Adipose tissue (tissue), 3 donors: ENCODE data around the gene COL18A1. TPM values are rescaled to one million over a fixed set of nuclear protein-coding genes. Genes with fewer than 3 reads are reported as not detected.
"Not testable (repeated sequence)": the region's sequence is repeated elsewhere in the genome, so short reads cannot be mapped to it uniquely, and the experiment has no call there.

Experiments used
- H3K27ac ChIP-seq: one replicate; pipeline ENCODE4 v1.5.1; 2013; ENCODE audit warnings: low read depth, low read length
- WGBS, 3 donors: extraction: QIAGEN DNeasy Blood & Tissue Kit; methylation state at CpG; one replicate each; pipeline ENCODE4 v1.1.7; 2013; 5-methylcytosine and 5-hydroxymethylcytosine counted together
- polyA plus RNA-seq, 3 donors: library from polyadenylated mRNA; stranded (reverse); fragments of 200-250 nt; gene quantifications; one replicate each; pipeline ENCODE4 v1.2.3, GENCODE V29; 2013
- donor health status: healthy with polysubstance abuse.
- donor health status: Bipolar disorder and iron deficiency.
- donor health status: healthy.

The COL18A1 gene
- polyA plus RNA-seq, 3 donors = 42.2 to 93.6 (median 50.6) TPM

DNA sequence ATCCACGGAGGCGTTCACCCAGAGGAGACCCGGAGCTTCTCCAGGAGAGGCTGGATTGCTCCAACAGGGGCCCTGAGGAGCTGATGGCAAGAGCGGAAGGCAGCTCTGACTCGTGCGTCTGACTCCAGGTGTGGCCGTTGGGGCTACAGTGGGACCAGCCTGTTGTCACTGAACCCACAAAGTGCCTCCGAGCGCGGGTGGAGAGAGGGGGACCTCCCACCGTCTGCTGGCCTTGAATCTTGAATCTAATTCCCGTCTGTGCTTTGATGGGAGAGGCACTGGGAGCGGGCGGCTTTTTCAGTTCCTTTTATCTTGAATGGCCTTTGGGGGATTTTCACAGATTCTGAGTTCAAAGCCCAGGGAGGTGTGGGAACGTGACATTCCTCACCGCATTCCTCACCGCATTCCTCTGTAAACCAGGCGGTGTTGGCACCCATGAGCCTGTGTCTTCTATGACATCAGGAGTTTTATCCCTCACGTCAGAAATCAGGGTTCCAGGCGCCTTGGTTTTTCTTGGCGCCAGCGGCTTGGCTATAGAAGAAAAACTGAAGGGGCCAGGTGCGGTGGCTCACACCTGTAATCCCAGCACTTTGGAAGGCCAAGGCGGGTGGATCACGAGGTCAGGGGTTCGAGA is 39.2 kb upstream of the COL18A1 start:
- WGBS, 3 donors = 45 to 93% (median 91%) methylated on average over 26 of the region's 26 CpGs
- no peak overlapping the region for H3K27ac ChIP-seq

DNA sequence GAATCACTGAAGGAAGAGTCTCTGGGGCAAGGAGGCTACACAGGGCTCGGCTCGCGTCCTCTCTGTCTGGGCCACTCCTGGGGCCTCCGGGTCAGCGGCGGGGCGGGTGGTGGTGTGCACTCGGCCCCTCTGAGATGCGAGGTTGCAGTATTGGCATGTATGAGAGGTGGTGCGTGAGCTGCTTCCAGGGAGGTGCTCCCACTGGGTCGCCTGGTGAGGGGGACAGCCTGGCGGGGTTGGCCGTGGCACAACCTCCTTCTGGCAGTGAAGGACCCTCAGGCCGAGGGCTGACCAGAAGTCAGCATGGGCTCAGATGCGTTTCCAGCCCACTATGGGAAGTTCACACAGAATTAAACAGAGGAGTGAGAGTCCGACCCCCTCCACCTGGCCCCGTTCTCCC is 38.5 kb upstream of the COL18A1 start:
- WGBS, 3 donors = 79 to 90% (median 85%) methylated on average over 17 of the region's 17 CpGs
- H3K27ac ChIP-seq = no peak overlapping the region

DNA sequence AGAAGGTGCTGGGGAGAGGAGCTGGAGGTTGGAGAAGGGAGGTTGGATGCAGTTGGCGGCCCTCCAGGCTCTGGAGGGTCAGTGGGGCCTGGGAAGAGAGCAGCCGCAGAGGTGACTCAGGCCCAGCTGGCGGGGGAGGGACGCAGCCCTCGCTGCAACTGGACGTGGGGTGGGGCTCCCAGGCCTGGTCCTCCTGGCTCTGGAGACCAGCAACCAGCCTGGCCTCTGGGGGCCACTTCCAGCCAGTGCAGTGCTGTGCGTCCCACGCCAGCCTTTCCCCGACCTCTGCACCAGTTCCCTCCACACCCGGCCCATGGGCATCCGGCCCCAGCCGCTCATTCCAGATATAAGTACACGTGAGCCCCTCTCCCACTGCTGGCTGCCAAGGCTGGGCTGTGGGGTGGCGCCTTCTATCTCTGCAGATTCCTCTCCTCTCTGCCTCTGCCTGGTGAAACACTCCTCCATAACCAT is 38.0 kb upstream of the COL18A1 start:
- H3K27ac ChIP-seq = no peak overlapping the region
- 48 to 60% (median 54%) methylated on average over 6 to 14 of the region's 14 CpGs for WGBS, 3 donors

GRCh38 chr21:45367402-45368351 is 37.3 kb upstream of the COL18A1 start:
- H3K27ac ChIP-seq = no peak overlapping the region
- WGBS, 3 donors = 60 to 80% (median 78%) methylated on average over 25 of the region's 25 CpGs

DNA sequence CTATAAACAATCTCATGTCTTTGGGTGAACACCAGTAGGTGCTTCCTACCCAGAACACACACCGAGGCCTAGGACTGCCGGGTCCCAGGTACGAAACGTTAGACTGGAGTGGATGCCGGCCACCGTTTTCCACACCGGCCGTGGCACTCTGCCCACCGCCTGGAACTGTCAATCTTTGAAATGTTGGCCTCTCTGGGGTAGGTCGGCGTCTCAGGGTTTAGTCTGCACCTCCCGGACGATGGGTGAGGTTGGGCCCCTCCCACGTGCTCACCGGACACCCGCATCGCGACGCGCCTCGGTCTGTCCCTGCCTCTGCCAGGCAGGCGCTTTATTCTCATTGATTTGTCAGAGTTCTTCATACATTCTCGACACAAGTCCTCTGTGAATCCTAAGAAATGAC is 35.9 kb upstream of the COL18A1 start:
- not testable (repeated sequence) for H3K27ac ChIP-seq
- 82 to 92% (median 92%) methylated on average over 23 of the region's 23 CpGs for WGBS, 3 donors

- 72 to 84% (median 76%) methylated on average over 14 of the region's 14 CpGs for WGBS, 3 donors
Observed at GRCh38 chr21:45370575-45370974, 34.4 kb upstream of the COL18A1 start.

GRCh38 chr21:45371081-45371480 is 33.9 kb upstream of the COL18A1 start:
- 61 to 84% (median 77%) methylated on average over 13 of the region's 13 CpGs for WGBS, 3 donors
- no peak overlapping the region for H3K27ac ChIP-seq

More at GRCh38 chr21:45370575-45370974, 34.4 kb upstream of the COL18A1 start:
- H3K27ac ChIP-seq = no peak overlapping the region

GRCh38 chr21:45371655-45372054 is 33.3 kb upstream of the COL18A1 start:
- no peak overlapping the region for H3K27ac ChIP-seq
- 59 to 87% (median 74%) methylated on average over 5 of the region's 5 CpGs for WGBS, 3 donors

GRCh38 chr21:45372732-45373355 is 32.1 kb upstream of the COL18A1 start:
- H3K27ac ChIP-seq = no peak overlapping the region
- 73 to 89% (median 89%) methylated on average over 7 of the region's 7 CpGs for WGBS, 3 donors

- WGBS, 3 donors = 65 to 73% (median 68%) methylated on average over 13 to 15 of the region's 15 CpGs
Observed at GRCh38 chr21:45373991-45374816, 30.8 kb upstream of the COL18A1 start.

DNA sequence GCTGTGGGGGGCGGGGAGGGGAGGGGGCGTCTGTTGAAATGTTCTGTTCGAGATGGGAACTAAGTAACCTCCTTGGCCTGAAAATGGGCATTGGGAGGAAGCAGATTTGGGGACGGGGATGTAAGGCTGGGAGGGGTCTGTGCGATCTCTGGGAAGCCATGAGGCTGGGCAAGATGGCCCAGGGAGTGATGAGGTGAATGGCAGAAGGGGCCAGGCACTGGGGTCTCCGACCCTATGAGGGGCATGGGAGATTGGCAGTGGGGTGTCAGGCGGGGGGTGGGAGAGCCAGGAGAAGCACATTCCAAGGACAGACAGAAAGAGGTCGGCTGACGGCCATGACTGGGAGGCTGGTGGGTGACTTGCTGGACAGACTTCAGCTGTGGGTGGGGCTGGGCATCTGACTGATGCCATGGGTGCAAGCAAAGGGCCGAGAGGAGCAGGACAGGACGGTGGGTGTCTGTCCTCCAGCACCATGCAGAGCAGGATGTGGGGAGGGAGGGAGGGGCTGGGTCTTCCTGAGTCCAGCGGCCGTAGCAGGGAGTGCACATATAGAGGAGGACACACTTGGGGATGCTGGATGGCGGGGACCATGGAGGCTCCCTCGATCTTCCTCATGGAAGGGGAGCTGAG is 30.0 kb upstream of the COL18A1 start:
- 58 to 71% (median 63%) methylated on average over 14 to 15 of the region's 15 CpGs for WGBS, 3 donors
- H3K27ac ChIP-seq = no peak overlapping the region

More at GRCh38 chr21:45373991-45374816, 30.8 kb upstream of the COL18A1 start:
- no peak overlapping the region for H3K27ac ChIP-seq

GRCh38 chr21:45376459-45377324 is 28.3 kb upstream of the COL18A1 start:
- no peak overlapping the region for H3K27ac ChIP-seq
- WGBS, 3 donors = 69 to 83% (median 83%) methylated on average over 6 to 7 of the region's 7 CpGs

DNA sequence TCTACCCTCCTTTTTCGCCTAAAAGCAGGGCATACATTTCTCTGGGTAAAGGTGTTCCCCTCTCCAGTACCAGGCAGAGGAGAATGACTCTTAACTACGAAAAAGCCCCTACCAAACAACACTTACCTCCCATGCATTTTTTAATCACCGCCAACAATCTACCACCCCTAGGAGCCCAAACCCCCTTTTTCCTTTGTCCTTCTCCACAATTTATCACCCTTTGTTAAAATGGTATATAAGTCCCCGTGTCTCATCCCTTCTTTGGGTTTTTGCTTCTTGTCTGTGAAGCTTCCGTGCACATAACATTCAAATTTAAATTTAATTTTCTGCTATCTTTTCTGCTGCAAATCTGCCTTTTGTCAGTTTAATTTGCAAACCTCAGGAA is 27.6 kb upstream of the COL18A1 start:
- WGBS, 3 donors = 70 to 94% (median 74%) methylated on average over 5 of the region's 5 CpGs

DNA sequence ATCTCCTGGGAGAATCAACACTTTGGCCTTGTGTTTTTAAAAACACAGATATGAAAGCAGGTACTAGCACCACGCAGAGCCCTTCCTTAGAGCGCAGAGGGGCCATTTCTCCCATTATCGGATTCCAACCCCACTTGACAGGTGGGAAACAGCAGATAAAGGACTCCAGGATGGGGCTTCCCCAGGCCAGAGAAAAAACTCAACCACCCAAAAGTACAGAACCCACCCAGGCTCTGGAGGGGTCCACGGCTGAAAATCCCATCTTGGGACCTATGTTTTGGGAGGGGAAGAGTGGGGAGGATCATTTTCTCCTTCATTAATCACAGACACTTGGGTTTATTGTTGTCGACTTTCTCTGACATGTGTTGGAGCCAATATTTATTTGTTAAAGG is 27.1 kb upstream of the COL18A1 start:
- H3K27ac ChIP-seq = no peak overlapping the region
- WGBS, 3 donors = 38 to 76% (median 76%) methylated on average over 5 of the region's 5 CpGs

More for the DNA sequence above, 27.6 kb upstream of the COL18A1 start:
- no peak overlapping the region for H3K27ac ChIP-seq

DNA sequence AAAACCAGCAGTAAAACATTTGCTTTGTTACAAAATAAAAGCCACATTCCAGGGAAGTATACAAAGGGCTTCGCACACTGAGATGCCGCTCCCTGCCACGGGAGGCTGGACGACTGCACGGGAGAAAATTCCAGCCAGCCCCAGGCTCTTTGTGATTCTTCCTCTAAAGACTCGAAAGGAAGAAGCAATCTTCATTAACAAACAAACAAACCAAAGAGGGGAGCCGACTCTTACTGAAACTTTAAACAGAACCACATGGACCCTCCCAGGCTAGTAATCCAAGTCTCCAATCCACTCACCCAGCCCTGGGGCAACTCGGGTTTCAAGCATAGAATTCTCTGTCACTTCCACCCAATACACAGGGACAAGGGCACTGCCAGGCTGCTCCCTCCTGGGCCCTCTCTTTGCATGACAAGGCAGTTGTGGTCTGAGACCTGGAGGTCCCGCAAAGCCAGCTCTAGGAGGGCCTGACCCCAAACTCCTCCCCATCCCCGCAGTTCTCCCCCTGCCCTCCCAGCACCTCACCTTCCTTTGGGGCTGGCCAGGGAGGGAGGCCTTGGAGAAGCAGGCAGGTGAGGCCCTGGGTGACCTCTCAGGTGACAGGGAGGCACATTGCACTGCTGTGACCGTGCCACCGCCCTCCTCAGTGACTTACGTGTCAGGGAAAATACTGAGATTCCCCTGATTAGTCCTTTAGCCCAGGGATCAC is 26.6 kb upstream of the COL18A1 start:
- WGBS, 3 donors = 31 to 64% (median 60%) methylated on average over 13 of the region's 13 CpGs
- H3K27ac ChIP-seq = no peak overlapping the region

DNA sequence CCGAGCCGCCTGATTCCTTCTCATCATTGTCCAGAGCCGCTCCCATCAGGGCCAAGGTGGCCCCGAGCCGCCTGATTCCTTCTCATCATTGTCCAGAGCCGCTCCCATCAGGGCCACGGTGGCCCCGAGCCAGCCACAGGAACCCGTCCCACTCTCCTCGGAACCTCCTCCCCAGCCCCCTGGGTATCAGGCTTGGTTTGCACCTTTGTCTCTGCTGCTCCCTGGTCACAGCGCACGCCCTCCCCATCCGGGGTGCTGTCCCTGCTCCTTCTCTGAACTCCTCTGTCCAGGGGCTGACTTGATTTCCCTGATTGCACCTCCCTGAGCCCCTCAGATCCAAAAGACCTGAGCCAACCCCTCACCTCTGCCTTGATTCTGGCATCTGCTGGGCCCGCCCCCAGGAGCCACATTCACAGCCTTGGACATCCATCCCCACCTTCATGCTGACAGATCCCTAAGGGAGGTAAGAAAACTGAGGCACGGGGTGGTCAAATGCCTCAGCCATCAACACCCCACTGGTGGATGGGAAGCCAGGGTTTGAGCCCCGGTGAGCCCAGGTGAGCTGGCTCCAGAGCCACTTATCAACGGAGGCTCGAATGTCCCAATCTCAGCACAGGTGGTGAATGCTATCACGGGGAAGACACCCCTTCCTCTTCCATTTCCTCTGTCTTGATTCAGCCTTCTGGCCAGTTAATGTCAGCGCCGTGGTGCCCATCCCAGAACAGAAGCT is 25.6 kb upstream of the COL18A1 start:
- WGBS, 3 donors = 75 to 85% (median 79%) methylated on average over 16 to 19 of the region's 21 CpGs
- H3K27ac ChIP-seq = no peak overlapping the region
